ENCODE data around the gene IGF2.

Gene IGF2

GRCh38 chr11:2088746-2089535 is 50.2 kb downstream of the IGF2 start:
- DNase-seq = no peak
- in situ Hi-C loops (cut with MboI; ENCODE audit: low pct_unique_long_range_greater_than_20kb, low sequenced_read_pairs) = no loop called here

GRCh38 chr11:2088284-2088683 is 50.9 kb downstream of the IGF2 start:
- in situ Hi-C loops (cut with MboI; ENCODE audit: low pct_unique_long_range_greater_than_20kb, low sequenced_read_pairs) = no loop called here
- DNase-seq = no peak

- DNase-seq = no peak
- in situ Hi-C loops (cut with MboI; ENCODE audit: low pct_unique_long_range_greater_than_20kb, low sequenced_read_pairs) = no loop called here
Observed at GRCh38 chr11:2086239-2087040, 52.7 kb downstream of the IGF2 start.

- in situ Hi-C loops (cut with MboI; ENCODE audit: low pct_unique_long_range_greater_than_20kb, low sequenced_read_pairs) = no loop called here
- no peak for DNase-seq
Observed at GRCh38 chr11:2085251-2086066, 53.7 kb downstream of the IGF2 start.

- in situ Hi-C loops (cut with MboI; ENCODE audit: low pct_unique_long_range_greater_than_20kb, low sequenced_read_pairs) = no loop called here
- DNase-seq = no peak
Observed at GRCh38 chr11:2084721-2085120, 54.5 kb downstream of the IGF2 start.

Measured in KBM-7 (cell line).